Measurements from ENCODE around the gene SNX2.
A peak's percentile ranks its signal among the peaks of the same experiment; 100 is the strongest.
"Not testable (repeated sequence)": the region's sequence is repeated elsewhere in the genome, so short reads cannot be mapped to it uniquely, and the experiment has no call there.

SNX2 gene

DNA sequence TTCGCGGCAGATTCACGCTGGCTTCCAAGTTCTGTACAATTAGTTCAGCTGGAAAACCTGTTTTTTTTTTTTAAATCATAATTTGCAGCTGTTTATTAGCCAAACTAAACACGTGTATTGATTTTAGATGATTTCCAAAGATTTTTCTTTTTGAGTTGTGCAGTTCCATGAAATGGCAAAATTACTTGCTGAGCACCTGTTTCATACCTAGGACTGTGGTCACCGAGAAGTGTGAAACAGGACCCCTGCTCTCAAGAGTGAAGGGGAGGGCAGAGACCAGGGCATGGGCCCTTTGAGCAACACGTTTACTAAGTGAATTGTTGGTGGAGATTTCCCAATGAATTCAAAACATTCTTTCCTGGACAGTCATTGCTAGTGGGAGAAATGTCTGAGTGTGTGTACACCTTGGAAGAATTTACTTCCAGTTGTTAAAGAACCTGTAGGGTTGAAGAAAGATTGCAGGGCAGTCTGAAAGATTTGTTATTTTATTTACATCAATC is 71.2 kb downstream of the SNX2 start:
- peak overlapping the region; percentile 72; the same call in 1 of the 2 replicates for H3K4me3 ChIP-seq (ENCODE audit: low read depth, low read length)
- DNase-seq (ENCODE audit: low read depth): no peak
- TF ChIP-seq CTCF (IDR thresholded peaks at IDR 0.05; ENCODE audit: low read depth, low read length, missing control alignments): no peak

- TF ChIP-seq CTCF (IDR thresholded peaks at IDR 0.05; ENCODE audit: low read depth, low read length, missing control alignments): no peak
- H3K4me3 ChIP-seq (ENCODE audit: low read depth, low read length): no peak overlapping the region
- DNase-seq (ENCODE audit: low read depth): no peak
Observed at GRCh38 chr5:122847687-122848081, 72.8 kb downstream of the SNX2 start.

DNA sequence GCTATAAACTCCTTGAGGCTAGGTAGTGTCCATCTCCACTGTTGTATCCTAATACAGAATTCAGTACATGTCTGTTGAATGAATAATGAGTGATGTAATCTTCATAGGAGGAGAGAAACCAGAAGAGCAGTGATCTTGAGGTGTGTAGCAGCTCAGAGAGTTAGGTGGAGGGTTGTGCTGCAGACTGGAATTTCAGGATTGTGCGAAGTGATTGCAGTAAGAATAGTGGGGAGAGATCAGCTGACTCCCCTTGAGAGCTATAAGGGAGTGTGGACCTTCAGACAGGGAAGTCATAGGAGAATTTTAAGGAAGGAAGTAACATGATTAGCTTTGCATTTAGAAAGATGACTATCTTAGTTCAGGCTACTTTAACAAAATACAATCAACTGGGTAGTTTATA is 74.9 kb downstream of the SNX2 start:
- H3K4me3 ChIP-seq (ENCODE audit: low read depth, low read length): no peak overlapping the region
- DNase-seq (ENCODE audit: low read depth): no peak
- TF ChIP-seq CTCF (IDR thresholded peaks at IDR 0.05; ENCODE audit: low read depth, low read length, missing control alignments): no peak

- not testable (repeated sequence) for H3K4me3 ChIP-seq (ENCODE audit: low read depth, low read length); DNase-seq (ENCODE audit: low read depth)
Observed at GRCh38 chr5:122857538-122857937, 82.7 kb downstream of the SNX2 start.

DNA sequence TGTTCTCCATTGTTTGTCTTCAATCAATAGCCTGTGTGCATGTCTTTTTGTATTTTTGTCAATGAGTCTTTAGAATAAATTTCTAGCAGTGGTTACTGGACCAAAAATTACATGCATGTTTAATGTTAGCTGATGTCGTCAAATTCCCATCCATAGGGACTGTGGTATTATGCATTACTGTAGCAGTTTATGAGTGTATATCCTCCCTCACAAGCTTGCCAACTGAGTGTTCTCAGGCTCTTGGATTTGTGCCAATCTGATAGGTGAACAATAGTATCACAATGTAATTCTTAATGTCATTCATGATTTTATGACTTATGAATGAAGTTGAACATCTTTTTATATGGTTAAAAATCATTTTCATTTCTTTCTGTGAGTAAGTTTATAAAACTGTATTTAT is 83.6 kb downstream of the SNX2 start:
- no peak for TF ChIP-seq CTCF (IDR thresholded peaks at IDR 0.05; ENCODE audit: low read depth, low read length, missing control alignments)
- H3K4me3 ChIP-seq (ENCODE audit: low read depth, low read length): no peak overlapping the region
- no peak for DNase-seq (ENCODE audit: low read depth)

- DNase-seq (ENCODE audit: low read depth): no peak
- TF ChIP-seq CTCF (IDR thresholded peaks at IDR 0.05; ENCODE audit: low read depth, low read length, missing control alignments): no peak
- H3K4me3 ChIP-seq (ENCODE audit: low read depth, low read length): no peak overlapping the region
Observed at GRCh38 chr5:122863240-122863639, 88.4 kb downstream of the SNX2 start.

DNA sequence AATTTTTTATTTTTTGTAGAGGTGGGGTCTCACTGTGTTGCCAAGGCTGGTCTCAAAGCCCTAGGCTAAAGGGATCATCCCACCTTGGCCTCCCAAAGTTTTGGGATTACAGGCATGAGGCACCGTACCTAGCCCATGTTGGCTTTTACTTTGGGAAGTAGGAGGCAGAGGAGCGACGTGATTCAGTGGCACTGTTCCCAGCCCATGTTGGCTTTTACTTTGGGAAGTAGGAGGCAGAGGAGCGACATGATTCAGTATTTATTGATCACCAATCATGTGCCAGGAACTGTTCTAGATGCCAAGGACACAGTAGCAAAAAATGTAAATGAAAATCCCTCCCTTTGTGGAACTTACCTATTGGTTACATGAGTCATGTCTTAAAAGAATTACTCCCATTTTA is 88.8 kb downstream of the SNX2 start:
- H3K4me3 ChIP-seq (ENCODE audit: low read depth, low read length): no peak overlapping the region
- no peak for TF ChIP-seq CTCF (IDR thresholded peaks at IDR 0.05; ENCODE audit: low read depth, low read length, missing control alignments)
- DNase-seq (ENCODE audit: low read depth): no peak
